DOHH2 (cell line): ENCODE data around the gene UBE2E1.

Experiments used
- EZH2phosphoT487 ChIP-seq: fragments of 200-600 bp; sonication (generic); IDR thresholded peaks from 2 replicates; pipeline ENCODE4 v1.6.1; 2017; ENCODE audit warnings: borderline replicate concordance, mild to moderate bottlenecking, antibody characterized with exemption, low read length, moderate library complexity, mixed read lengths
- TF ChIP-seq, protein P1 (sequence below): fragments of 200-600 bp; sonication (generic); IDR thresholded peaks from one replicate; pipeline ENCODE4 v1.5.1; 2014; ENCODE audit warnings: antibody characterized with exemption, mild to moderate bottlenecking, low read depth, low read length; ENCODE audit not compliant: poor library complexity, severe bottlenecking

DNA sequence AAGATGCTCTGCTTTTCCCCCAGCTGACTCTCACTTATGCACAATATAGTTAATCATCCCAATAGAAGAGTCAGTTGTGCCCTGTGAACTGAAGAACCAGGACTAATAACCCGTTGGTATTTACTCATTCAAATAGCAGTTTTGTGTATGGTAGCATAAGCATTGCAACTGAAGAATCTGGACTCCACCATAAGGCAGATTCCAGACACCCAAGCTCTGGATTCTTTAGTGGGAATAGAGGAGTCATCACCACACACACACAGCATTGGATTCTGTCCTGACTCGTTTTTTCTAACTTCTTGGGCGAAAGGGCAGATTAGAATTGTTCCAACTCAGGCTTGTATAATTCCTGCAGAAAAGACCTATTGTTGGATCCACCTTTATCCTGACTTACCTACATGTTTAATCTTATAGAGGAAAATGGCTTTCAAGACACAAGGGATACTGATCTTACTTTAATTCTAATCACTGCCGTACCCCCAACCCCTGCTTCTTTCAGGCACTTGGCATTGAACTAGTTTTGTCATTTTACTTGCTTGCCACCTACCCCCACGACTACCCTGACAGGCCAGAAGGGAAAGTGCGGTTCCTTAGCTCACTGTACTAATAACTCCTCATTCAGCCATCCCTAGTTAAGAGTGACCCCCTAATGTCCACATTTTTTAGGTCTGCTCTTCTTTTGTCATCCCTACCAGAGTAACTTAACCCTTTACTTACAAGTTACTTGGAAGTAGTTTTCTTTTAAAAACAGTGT lies 68.8 kb downstream of the UBE2E1 start:
- TF ChIP-seq, protein P1, sequence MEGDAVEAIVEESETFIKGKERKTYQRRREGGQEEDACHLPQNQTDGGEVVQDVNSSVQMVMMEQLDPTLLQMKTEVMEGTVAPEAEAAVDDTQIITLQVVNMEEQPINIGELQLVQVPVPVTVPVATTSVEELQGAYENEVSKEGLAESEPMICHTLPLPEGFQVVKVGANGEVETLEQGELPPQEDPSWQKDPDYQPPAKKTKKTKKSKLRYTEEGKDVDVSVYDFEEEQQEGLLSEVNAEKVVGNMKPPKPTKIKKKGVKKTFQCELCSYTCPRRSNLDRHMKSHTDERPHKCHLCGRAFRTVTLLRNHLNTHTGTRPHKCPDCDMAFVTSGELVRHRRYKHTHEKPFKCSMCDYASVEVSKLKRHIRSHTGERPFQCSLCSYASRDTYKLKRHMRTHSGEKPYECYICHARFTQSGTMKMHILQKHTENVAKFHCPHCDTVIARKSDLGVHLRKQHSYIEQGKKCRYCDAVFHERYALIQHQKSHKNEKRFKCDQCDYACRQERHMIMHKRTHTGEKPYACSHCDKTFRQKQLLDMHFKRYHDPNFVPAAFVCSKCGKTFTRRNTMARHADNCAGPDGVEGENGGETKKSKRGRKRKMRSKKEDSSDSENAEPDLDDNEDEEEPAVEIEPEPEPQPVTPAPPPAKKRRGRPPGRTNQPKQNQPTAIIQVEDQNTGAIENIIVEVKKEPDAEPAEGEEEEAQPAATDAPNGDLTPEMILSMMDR: no peak
- TF ChIP-seq EZH2phosphoT487: no peak
